ENCODE results near the gene AMZ1.
A peak's percentile ranks its signal among the peaks of the same experiment; 100 is the strongest.

Gene AMZ1

GRCh38 chr7:2662273-2663120 lies 25.5 kb upstream of the AMZ1 start:
- no peak overlapping the region for H3K4me3 ChIP-seq (ENCODE audit: low read depth, low read length)
- no peaks in the 10 kb centered on the region; the same call in 1 of the 2 replicates for H3K9me3 ChIP-seq (ENCODE audit: control insufficient read depth, insufficient read depth, low read depth, low read length)
- 0 out of 2 replicates have a peak overlapping the region, but pooled peaks have one; percentile 26 for H3K27ac ChIP-seq (ENCODE audit: low read depth, low read length)
- H3K4me1 ChIP-seq (ENCODE audit: control insufficient read depth, insufficient read depth, low read length), result no peaks in the 10 kb centered on the region; the same call in 1 of the 2 replicates
- peaks cover 34% of the 10 kb centered on the region for H3K36me3 ChIP-seq (ENCODE audit: control insufficient read depth, insufficient read depth, low read length)
- H3K9ac ChIP-seq (ENCODE audit: low read length), result no peak overlapping the region
- H3K27me3 ChIP-seq (ENCODE audit: control insufficient read depth, insufficient read depth, low read length), result peaks cover 3% of the 10 kb centered on the region; the same call in 1 of the 2 replicates

DNA sequence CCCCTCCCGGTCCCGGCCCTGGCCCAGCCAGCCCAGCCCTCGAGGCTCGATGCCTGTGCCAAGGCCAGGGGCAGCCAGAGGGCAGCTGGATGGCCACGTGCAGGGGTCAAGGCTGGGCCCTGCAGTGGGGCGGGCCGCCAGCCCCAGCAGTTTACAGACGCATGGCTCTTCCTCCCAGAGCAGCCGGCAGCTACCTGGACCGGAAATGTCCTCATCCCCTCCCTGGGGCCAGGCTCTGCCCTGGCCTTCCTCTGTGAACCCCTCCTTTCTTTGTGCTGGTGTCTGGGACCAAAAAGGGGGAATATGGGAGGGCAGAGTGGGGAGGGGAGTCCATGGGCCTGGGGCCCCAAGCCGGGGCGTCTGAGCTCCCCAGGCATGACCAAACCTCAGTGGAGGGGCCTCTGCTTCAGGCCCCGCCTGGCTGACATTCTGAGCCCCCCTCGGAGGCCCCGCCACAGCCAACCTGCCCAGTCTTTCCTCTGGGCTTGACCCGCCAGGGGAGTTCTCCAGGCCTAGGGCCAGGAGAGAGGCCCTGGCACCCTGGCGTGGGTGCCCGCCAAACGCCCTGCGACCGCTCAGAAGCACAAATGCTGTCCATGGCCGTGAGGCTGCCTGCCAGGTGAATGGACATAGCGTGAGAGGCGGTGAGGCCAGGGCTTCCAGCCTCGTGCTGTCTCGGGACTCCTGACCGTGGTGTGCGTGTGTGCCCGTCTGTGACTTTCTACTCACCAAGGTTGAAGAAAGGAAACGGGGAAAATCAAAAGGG lies 24.7 kb upstream of the AMZ1 start:
- peak overlapping the region; percentile 26; the same call in 1 of the 2 replicates for H3K27ac ChIP-seq (ENCODE audit: low read depth, low read length)
- H3K27me3 ChIP-seq (ENCODE audit: control insufficient read depth, insufficient read depth, low read length), result peaks cover 3% of the 10 kb centered on the region; the same call in 1 of the 2 replicates
- H3K9ac ChIP-seq (ENCODE audit: low read length), result no peak overlapping the region
- H3K4me3 ChIP-seq (ENCODE audit: low read depth, low read length), result no peak overlapping the region
- peaks cover 26% of the 10 kb centered on the region for H3K36me3 ChIP-seq (ENCODE audit: control insufficient read depth, insufficient read depth, low read length)
- no peaks in the 10 kb centered on the region; the same call in 1 of the 2 replicates for H3K4me1 ChIP-seq (ENCODE audit: control insufficient read depth, insufficient read depth, low read length)
- H3K9me3 ChIP-seq (ENCODE audit: control insufficient read depth, insufficient read depth, low read depth, low read length), result no peaks in the 10 kb centered on the region; the same call in 1 of the 2 replicates

DNA sequence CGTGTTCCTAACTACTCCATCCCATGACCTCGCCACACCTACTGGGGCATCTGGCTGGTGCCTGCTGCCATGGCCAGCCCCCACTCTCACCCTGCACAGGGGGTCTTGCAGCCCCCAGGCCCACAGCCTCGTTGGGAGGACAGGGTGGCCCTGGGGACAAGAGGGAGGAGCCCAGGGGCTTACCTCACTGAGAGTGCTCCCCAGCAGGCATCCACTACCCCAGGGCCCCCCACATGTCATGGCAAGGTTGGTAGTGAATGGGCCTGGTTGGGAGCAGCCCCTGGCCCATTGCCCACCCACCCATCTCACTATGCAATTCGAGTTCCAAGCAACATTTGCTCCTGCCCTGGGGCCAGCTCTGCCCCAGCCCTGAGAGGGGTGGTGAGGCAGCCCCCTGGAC lies 24.0 kb upstream of the AMZ1 start:
- H3K4me1 ChIP-seq (ENCODE audit: control insufficient read depth, insufficient read depth, low read length), result no peaks in the 10 kb centered on the region; the same call in 1 of the 2 replicates
- peaks cover 3% of the 10 kb centered on the region; the same call in 1 of the 2 replicates for H3K27me3 ChIP-seq (ENCODE audit: control insufficient read depth, insufficient read depth, low read length)
- H3K9ac ChIP-seq (ENCODE audit: low read length), result no peak overlapping the region
- H3K4me3 ChIP-seq (ENCODE audit: low read depth, low read length), result no peak overlapping the region
- H3K9me3 ChIP-seq (ENCODE audit: control insufficient read depth, insufficient read depth, low read depth, low read length), result no peaks in the 10 kb centered on the region; the same call in 1 of the 2 replicates
- H3K27ac ChIP-seq (ENCODE audit: low read depth, low read length), result no peak overlapping the region
- H3K36me3 ChIP-seq (ENCODE audit: control insufficient read depth, insufficient read depth, low read length), result peaks cover 19% of the 10 kb centered on the region

GRCh38 chr7:2665359-2665791 lies 22.6 kb upstream of the AMZ1 start:
- Histone ChIP-seq H3K9ac (ENCODE audit: low read length) (no peak overlapping the region), H3K27me3 (ENCODE audit: control insufficient read depth, insufficient read depth, low read length) (peaks cover 3% of the 10 kb centered on the region; the same call in 1 of the 2 replicates), H3K36me3 (ENCODE audit: control insufficient read depth, insufficient read depth, low read length) (peaks cover 13% of the 10 kb centered on the region), H3K4me3 (ENCODE audit: low read depth, low read length) (no peak overlapping the region), H3K4me1 (ENCODE audit: control insufficient read depth, insufficient read depth, low read length) (no peaks in the 10 kb centered on the region; the same call in 1 of the 2 replicates), H3K27ac (ENCODE audit: low read depth, low read length) (no peak overlapping the region), H3K9me3 (ENCODE audit: control insufficient read depth, insufficient read depth, low read depth, low read length) (no peaks in the 10 kb centered on the region; the same call in 1 of the 2 replicates)

DNA sequence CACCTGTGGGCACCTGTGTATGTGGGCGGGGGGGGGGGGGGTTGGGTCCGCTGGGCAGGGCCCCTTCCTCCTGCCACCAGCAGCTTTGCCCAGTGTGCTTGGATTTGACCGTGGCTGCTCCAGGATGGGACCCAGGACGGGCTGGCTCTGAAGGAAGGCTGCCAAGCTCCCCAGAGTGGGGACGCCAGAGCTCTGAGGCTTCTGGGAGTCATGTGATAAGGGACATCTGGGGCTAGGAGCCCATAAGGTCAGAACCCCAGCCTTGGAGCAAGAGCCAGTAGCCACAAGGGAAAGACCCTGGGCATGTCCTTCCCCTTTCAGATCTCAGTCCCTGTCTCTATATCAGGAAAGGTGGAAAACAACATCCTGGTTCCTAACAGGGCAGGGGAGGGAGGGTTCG lies 21.8 kb upstream of the AMZ1 start:
- Histone ChIP-seq H3K4me1 (ENCODE audit: control insufficient read depth, insufficient read depth, low read length) (no peaks in the 10 kb centered on the region; the same call in 1 of the 2 replicates), H3K36me3 (ENCODE audit: control insufficient read depth, insufficient read depth, low read length) (peaks cover 9% of the 10 kb centered on the region; the same call in 1 of the 2 replicates), H3K9ac (ENCODE audit: low read length) (no peak overlapping the region), H3K27me3 (ENCODE audit: control insufficient read depth, insufficient read depth, low read length) (peaks cover 3% of the 10 kb centered on the region; the same call in 1 of the 2 replicates), H3K9me3 (ENCODE audit: control insufficient read depth, insufficient read depth, low read depth, low read length) (no peaks in the 10 kb centered on the region; the same call in 1 of the 2 replicates), H3K27ac (ENCODE audit: low read depth, low read length) (no peak overlapping the region), H3K4me3 (ENCODE audit: low read depth, low read length) (no peak overlapping the region)

DNA sequence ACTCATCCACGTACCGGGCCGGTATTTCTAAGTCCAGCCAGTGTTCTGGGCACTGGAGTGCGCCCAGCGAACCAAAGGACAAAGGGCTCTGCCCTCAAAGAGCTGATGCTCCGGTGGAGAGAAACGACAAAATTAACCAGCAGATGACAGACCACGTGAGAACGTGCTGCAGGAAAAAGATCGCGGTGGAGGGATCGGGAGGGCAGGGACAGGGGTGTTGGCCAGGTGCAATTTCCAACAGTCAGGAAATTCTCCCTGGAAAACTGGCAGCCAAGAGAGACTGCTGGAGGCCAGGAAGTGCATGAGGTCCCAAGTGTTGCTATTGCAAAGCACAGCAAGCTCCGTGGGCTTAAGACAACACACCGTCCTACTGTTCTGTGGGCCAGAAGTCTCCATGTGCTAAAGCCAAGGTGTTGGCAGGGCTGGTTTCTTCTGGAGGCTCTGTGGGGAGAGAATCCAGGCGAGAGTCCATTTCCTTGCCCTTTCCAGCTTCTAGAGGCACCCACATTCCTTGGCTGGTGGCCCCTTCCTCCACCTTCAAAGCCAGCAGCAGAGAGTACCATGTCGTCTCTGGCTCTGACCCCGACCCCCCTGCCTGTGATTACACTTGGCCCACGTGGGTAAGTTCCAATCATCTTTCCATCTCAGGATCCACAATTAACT lies 21.3 kb upstream of the AMZ1 start:
- Histone ChIP-seq H3K4me1 (ENCODE audit: control insufficient read depth, insufficient read depth, low read length) (no peaks in the 10 kb centered on the region; the same call in 1 of the 2 replicates), H3K36me3 (ENCODE audit: control insufficient read depth, insufficient read depth, low read length) (peaks cover 3% of the 10 kb centered on the region; the same call in 1 of the 2 replicates), H3K27me3 (ENCODE audit: control insufficient read depth, insufficient read depth, low read length) (peaks cover 3% of the 10 kb centered on the region; the same call in 1 of the 2 replicates), H3K9ac (ENCODE audit: low read length) (no peak overlapping the region), H3K27ac (ENCODE audit: low read depth, low read length) (no peak overlapping the region), H3K4me3 (ENCODE audit: low read depth, low read length) (no peak overlapping the region), H3K9me3 (ENCODE audit: control insufficient read depth, insufficient read depth, low read depth, low read length) (no peaks in the 10 kb centered on the region; the same call in 1 of the 2 replicates)

GRCh38 chr7:2667843-2668242 lies 20.2 kb upstream of the AMZ1 start:
- Histone ChIP-seq H3K27me3 (ENCODE audit: control insufficient read depth, insufficient read depth, low read length) (peaks cover 3% of the 10 kb centered on the region; the same call in 1 of the 2 replicates), H3K4me3 (ENCODE audit: low read depth, low read length) (no peak overlapping the region), H3K4me1 (ENCODE audit: control insufficient read depth, insufficient read depth, low read length) (no peaks in the 10 kb centered on the region; the same call in 1 of the 2 replicates), H3K9me3 (ENCODE audit: control insufficient read depth, insufficient read depth, low read depth, low read length) (no peaks in the 10 kb centered on the region; the same call in 1 of the 2 replicates), H3K27ac (ENCODE audit: low read depth, low read length) (no peak overlapping the region), H3K9ac (ENCODE audit: low read length) (no peak overlapping the region), H3K36me3 (ENCODE audit: control insufficient read depth, insufficient read depth, low read length) (no peaks in the 10 kb centered on the region)

DNA sequence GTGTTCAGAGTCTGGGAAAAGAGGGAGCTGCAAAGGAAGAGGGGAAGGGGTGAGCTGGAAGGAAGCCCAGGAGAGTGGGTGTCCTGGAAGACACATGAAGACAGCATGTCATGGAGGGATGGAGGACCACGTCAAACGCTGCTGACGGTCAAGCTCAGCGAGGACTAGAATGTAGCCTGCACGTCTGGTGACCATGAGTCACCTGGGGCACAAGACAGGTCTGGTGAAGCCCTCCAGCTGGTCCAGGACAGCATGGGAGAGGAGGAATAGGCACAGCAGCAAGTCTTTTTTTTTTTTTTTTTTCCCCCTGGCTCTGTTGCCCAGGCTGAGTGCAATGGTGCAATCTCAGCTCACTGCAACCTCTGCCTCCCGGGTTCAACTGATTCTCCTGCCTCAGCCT lies 19.6 kb upstream of the AMZ1 start:
- peaks cover 3% of the 10 kb centered on the region; the same call in 1 of the 2 replicates for H3K27me3 ChIP-seq (ENCODE audit: control insufficient read depth, insufficient read depth, low read length)
- no peaks in the 10 kb centered on the region for H3K36me3 ChIP-seq (ENCODE audit: control insufficient read depth, insufficient read depth, low read length)
- no peak overlapping the region for H3K27ac ChIP-seq (ENCODE audit: low read depth, low read length)
- H3K4me3 ChIP-seq (ENCODE audit: low read depth, low read length), result no peak overlapping the region
- H3K4me1 ChIP-seq (ENCODE audit: control insufficient read depth, insufficient read depth, low read length), result no peaks in the 10 kb centered on the region; the same call in 1 of the 2 replicates
- H3K9me3 ChIP-seq (ENCODE audit: control insufficient read depth, insufficient read depth, low read depth, low read length), result no peaks in the 10 kb centered on the region; the same call in 1 of the 2 replicates
- H3K9ac ChIP-seq (ENCODE audit: low read length), result no peak overlapping the region

DNA sequence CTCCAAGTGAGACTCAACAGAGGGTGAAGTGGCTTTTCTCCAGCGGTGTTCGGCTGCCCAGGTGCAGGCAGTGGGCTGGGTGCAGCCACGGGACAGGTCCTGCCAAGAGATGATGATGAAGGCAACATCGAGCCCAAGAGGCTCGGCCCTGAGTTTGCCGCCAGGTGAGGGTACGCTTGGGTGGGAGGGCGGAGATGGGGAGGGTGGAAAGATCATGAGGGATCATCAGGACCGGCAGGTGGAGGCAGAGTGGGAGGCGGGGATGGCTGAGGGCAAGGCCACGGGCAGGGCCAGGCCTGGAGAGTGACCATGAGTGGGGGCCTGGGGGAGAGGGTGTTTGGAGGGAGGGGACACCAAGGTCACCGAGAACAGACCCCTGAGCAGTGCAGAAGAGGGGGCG lies 17.8 kb upstream of the AMZ1 start:
- Histone ChIP-seq H3K36me3 (ENCODE audit: control insufficient read depth, insufficient read depth, low read length) (no peaks in the 10 kb centered on the region), H3K9me3 (ENCODE audit: control insufficient read depth, insufficient read depth, low read depth, low read length) (peaks cover 3% of the 10 kb centered on the region; the same call in 1 of the 2 replicates), H3K9ac (ENCODE audit: low read length) (no peak overlapping the region), H3K27me3 (ENCODE audit: control insufficient read depth, insufficient read depth, low read length) (peaks cover 3% of the 10 kb centered on the region; the same call in 1 of the 2 replicates), H3K4me3 (ENCODE audit: low read depth, low read length) (no peak overlapping the region), H3K27ac (ENCODE audit: low read depth, low read length) (no peak overlapping the region), H3K4me1 (ENCODE audit: control insufficient read depth, insufficient read depth, low read length) (no peaks in the 10 kb centered on the region)

DNA sequence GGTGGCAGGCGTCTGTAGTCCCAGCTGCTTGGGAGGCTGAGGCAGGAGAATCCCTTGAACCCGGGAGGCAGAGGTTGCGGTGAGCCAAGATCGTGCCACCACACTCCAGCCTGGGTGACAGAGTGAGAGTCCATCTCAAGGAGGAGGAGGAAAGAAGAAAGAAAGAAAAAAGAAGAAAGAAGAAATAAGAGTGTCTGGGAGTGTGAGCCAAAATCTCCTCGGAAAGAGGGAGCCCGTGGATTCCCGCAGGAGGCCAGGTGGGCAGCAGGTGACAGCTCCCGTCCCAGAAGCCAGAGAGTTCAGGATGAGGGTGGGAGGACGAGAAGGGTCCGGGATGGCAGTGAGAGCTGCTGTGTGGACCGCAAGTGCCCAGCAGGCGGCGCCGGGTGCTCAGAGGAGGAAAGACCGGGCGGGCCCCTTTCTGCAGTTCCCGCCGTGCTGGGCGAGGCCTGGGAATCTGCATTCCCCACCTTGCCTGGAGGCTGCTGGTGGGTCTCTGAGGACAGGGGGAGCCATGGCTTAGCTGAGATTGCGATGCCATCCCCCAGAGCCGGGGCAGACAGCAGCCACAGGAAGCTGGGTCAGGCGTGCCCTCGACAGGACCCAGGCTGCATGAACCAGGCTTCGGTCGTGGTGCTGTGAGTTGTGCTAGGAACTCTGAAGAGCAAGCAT lies 17.1 kb upstream of the AMZ1 start:
- Histone ChIP-seq H3K36me3 (ENCODE audit: control insufficient read depth, insufficient read depth, low read length) (no peaks in the 10 kb centered on the region), H3K9me3 (ENCODE audit: control insufficient read depth, insufficient read depth, low read depth, low read length) (peaks cover 3% of the 10 kb centered on the region; the same call in 1 of the 2 replicates), H3K27me3 (ENCODE audit: control insufficient read depth, insufficient read depth, low read length) (peaks cover 3% of the 10 kb centered on the region; the same call in 1 of the 2 replicates), H3K4me1 (ENCODE audit: control insufficient read depth, insufficient read depth, low read length) (no peaks in the 10 kb centered on the region), H3K4me3 (ENCODE audit: low read depth, low read length) (no peak overlapping the region), H3K27ac (ENCODE audit: low read depth, low read length) (no peak overlapping the region), H3K9ac (ENCODE audit: low read length) (no peak overlapping the region)
